ENCODE measurements around the gene ART1.

Gene ART1

DNA sequence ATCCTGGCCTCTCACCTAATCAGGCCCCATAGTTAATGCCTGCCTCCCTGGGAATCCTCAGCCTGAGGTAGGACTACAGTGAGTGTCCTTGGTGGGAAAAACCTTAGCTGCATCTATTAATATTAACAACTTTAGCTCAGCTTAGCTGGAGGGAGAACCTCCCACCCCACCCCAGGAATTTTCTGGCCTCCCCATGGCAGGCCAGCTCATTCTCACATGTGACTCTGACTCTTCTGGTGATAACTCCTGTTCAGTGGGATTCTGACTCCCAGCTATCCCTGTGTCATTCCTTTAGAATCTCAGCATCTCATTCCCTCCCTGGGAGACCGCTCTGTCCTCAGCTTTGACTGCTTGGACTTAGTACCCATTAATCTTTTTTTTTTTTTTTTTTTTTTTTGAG is 17.6 kb upstream of the ART1 start:
- Histone ChIP-seq H3K9me3 (ENCODE audit: control insufficient read depth in 1 of 2, low read length in 2 of 2) (no peaks in the 10 kb centered on the region), H3K4me3 (ENCODE audit: low read depth in 1 of 2, low read length in 2 of 2) (no peak overlapping the region), H3K27ac (ENCODE audit: low read depth, low read length) (no peak overlapping the region), H3K36me3 (ENCODE audit: control insufficient read depth in 1 of 2, insufficient read depth in 2 of 2, low read length in 2 of 2) (no peaks in the 10 kb centered on the region), H3K4me1 (ENCODE audit: control insufficient read depth in 1 of 2, insufficient read depth in 2 of 2, low read length in 2 of 2) (no peaks in the 10 kb centered on the region), H3K27me3 (ENCODE audit: control insufficient read depth in 1 of 2, insufficient read depth in 2 of 2, low read length in 2 of 2) (no peaks in the 10 kb centered on the region), H3K9ac (ENCODE audit: low read depth in 1 of 2, low read length in 2 of 2) (no peak overlapping the region)

DNA sequence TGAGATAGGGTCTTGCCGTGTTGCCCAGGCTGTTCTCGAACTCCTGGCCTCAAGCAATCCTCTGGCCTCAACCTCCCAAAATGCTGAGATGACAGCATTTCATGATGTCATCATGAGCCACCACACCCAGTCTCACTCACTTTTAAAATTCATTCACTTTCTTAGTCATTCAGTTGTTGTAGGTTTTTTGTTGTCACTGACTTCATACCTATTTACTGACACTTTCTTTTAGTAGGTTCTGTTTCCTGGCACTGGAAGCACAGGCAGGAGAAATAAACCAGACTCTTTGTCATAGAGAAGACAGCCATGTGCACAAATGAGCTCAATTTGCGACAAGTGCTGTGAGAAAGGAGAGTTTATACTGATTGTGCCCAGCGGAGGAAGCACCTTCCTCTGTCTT is 13.6 kb upstream of the ART1 start:
- Histone ChIP-seq H3K27me3 (ENCODE audit: control insufficient read depth in 1 of 2, insufficient read depth in 2 of 2, low read length in 2 of 2) (no peaks in the 10 kb centered on the region), H3K9me3 (ENCODE audit: control insufficient read depth in 1 of 2, low read length in 2 of 2) (no peaks in the 10 kb centered on the region), H3K27ac (ENCODE audit: low read depth, low read length) (no peak overlapping the region), H3K9ac (ENCODE audit: low read depth in 1 of 2, low read length in 2 of 2) (no peak overlapping the region), H3K36me3 (ENCODE audit: control insufficient read depth in 1 of 2, insufficient read depth in 2 of 2, low read length in 2 of 2) (no peaks in the 10 kb centered on the region), H3K4me3 (ENCODE audit: low read depth in 1 of 2, low read length in 2 of 2) (no peak overlapping the region), H3K4me1 (ENCODE audit: control insufficient read depth in 1 of 2, insufficient read depth in 2 of 2, low read length in 2 of 2) (no peaks in the 10 kb centered on the region)

GRCh38 chr11:3632070-3632660 is 12.8 kb upstream of the ART1 start:
- Histone ChIP-seq H3K9me3 (ENCODE audit: control insufficient read depth in 1 of 2, low read length in 2 of 2) (no peaks in the 10 kb centered on the region), H3K9ac (ENCODE audit: low read depth in 1 of 2, low read length in 2 of 2) (no peak overlapping the region), H3K27ac (ENCODE audit: low read depth, low read length) (no peak overlapping the region), H3K27me3 (ENCODE audit: control insufficient read depth in 1 of 2, insufficient read depth in 2 of 2, low read length in 2 of 2) (no peaks in the 10 kb centered on the region), H3K4me3 (ENCODE audit: low read depth in 1 of 2, low read length in 2 of 2) (no peak overlapping the region), H3K4me1 (ENCODE audit: control insufficient read depth in 1 of 2, insufficient read depth in 2 of 2, low read length in 2 of 2) (no peaks in the 10 kb centered on the region), H3K36me3 (ENCODE audit: control insufficient read depth in 1 of 2, insufficient read depth in 2 of 2, low read length in 2 of 2) (no peaks in the 10 kb centered on the region)

GRCh38 chr11:3635641-3636375 is 9.1 kb upstream of the ART1 start:
- Histone ChIP-seq H3K9me3 (ENCODE audit: control insufficient read depth in 1 of 2, low read length in 2 of 2) (no peaks in the 10 kb centered on the region), H3K9ac (ENCODE audit: low read depth in 1 of 2, low read length in 2 of 2) (no peak overlapping the region), H3K4me3 (ENCODE audit: low read depth in 1 of 2, low read length in 2 of 2) (no peak overlapping the region), H3K27ac (ENCODE audit: low read depth, low read length) (no peak overlapping the region), H3K4me1 (ENCODE audit: control insufficient read depth in 1 of 2, insufficient read depth in 2 of 2, low read length in 2 of 2) (no peaks in the 10 kb centered on the region), H3K36me3 (ENCODE audit: control insufficient read depth in 1 of 2, insufficient read depth in 2 of 2, low read length in 2 of 2) (no peaks in the 10 kb centered on the region), H3K27me3 (ENCODE audit: control insufficient read depth in 1 of 2, insufficient read depth in 2 of 2, low read length in 2 of 2) (no peaks in the 10 kb centered on the region)

- no peaks in the 10 kb centered on the region for H3K4me1 ChIP-seq (ENCODE audit: control insufficient read depth in 1 of 2, insufficient read depth in 2 of 2, low read length in 2 of 2)
- no peaks in the 10 kb centered on the region for H3K9me3 ChIP-seq (ENCODE audit: control insufficient read depth in 1 of 2, low read length in 2 of 2)
- H3K9ac ChIP-seq (ENCODE audit: low read depth in 1 of 2, low read length in 2 of 2), result no peak overlapping the region
- no peak overlapping the region for H3K4me3 ChIP-seq (ENCODE audit: low read depth in 1 of 2, low read length in 2 of 2)
- H3K27me3 ChIP-seq (ENCODE audit: control insufficient read depth in 1 of 2, insufficient read depth in 2 of 2, low read length in 2 of 2), result no peaks in the 10 kb centered on the region
- no peaks in the 10 kb centered on the region for H3K36me3 ChIP-seq (ENCODE audit: control insufficient read depth in 1 of 2, insufficient read depth in 2 of 2, low read length in 2 of 2)
- H3K27ac ChIP-seq (ENCODE audit: low read depth, low read length), result no peak overlapping the region
Observed at GRCh38 chr11:3637201-3637600, 7.7 kb upstream of the ART1 start.

GRCh38 chr11:3638513-3638912 is 6.4 kb upstream of the ART1 start:
- Histone ChIP-seq H3K9me3 (ENCODE audit: control insufficient read depth in 1 of 2, low read length in 2 of 2) (no peaks in the 10 kb centered on the region), H3K9ac (ENCODE audit: low read depth in 1 of 2, low read length in 2 of 2) (no peak overlapping the region), H3K36me3 (ENCODE audit: control insufficient read depth in 1 of 2, insufficient read depth in 2 of 2, low read length in 2 of 2) (no peaks in the 10 kb centered on the region), H3K4me1 (ENCODE audit: control insufficient read depth in 1 of 2, insufficient read depth in 2 of 2, low read length in 2 of 2) (peaks cover 8 to 11% of the 10 kb centered on the region in 2 donors), H3K27me3 (ENCODE audit: control insufficient read depth in 1 of 2, insufficient read depth in 2 of 2, low read length in 2 of 2) (peaks cover 0 to 5% of the 10 kb centered on the region in 2 donors), H3K4me3 (ENCODE audit: low read depth in 1 of 2, low read length in 2 of 2) (no peak overlapping the region), H3K27ac (ENCODE audit: low read depth, low read length) (no peak overlapping the region)

DNA sequence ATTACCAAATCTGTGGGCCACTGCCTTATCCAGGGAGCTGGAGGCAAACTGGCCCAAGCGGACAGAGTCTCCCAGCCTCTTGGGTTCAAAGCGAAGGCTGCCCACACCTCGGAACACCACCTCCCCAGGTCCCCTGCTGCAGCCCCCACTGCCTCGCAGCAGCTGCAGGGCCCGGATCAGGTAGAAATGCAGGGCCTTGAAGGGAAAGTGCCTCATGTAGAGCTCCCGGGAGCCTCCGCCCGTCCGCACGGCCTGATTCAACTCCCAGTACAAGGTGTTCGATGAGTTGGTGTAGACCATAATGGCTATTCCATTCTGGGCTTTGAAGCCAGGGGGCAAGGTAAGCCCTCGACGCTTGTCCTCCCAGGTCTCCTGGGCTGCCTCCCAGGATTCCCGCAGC is 5.1 kb upstream of the ART1 start:
- Histone ChIP-seq H3K9me3 (ENCODE audit: control insufficient read depth in 1 of 2, low read length in 2 of 2) (no peaks in the 10 kb centered on the region), H3K36me3 (ENCODE audit: control insufficient read depth in 1 of 2, insufficient read depth in 2 of 2, low read length in 2 of 2) (no peaks in the 10 kb centered on the region), H3K4me3 (ENCODE audit: low read depth in 1 of 2, low read length in 2 of 2) (no peak overlapping the region), H3K4me1 (ENCODE audit: control insufficient read depth in 1 of 2, insufficient read depth in 2 of 2, low read length in 2 of 2) (peaks cover 8 to 13% of the 10 kb centered on the region in 2 donors), H3K27ac (ENCODE audit: low read depth, low read length) (no peak overlapping the region), H3K27me3 (ENCODE audit: control insufficient read depth in 1 of 2, insufficient read depth in 2 of 2, low read length in 2 of 2) (peaks cover 0 to 5% of the 10 kb centered on the region in 2 donors), H3K9ac (ENCODE audit: low read depth in 1 of 2, low read length in 2 of 2) (no peak overlapping the region)

GRCh38 chr11:3641191-3641590 is 3.7 kb upstream of the ART1 start:
- H3K9me3 ChIP-seq (ENCODE audit: control insufficient read depth in 1 of 2, low read length in 2 of 2), result no peaks in the 10 kb centered on the region
- peaks cover 8 to 14% of the 10 kb centered on the region in 2 donors for H3K4me1 ChIP-seq (ENCODE audit: control insufficient read depth in 1 of 2, insufficient read depth in 2 of 2, low read length in 2 of 2)
- peaks cover 3 to 10% of the 10 kb centered on the region in 2 donors for H3K27me3 ChIP-seq (ENCODE audit: control insufficient read depth in 1 of 2, insufficient read depth in 2 of 2, low read length in 2 of 2)
- H3K4me3 ChIP-seq (ENCODE audit: low read depth in 1 of 2, low read length in 2 of 2), result no peak overlapping the region
- H3K27ac ChIP-seq (ENCODE audit: low read depth, low read length), result no peak overlapping the region
- H3K9ac ChIP-seq (ENCODE audit: low read depth in 1 of 2, low read length in 2 of 2), result no peak overlapping the region
- H3K36me3 ChIP-seq (ENCODE audit: control insufficient read depth in 1 of 2, insufficient read depth in 2 of 2, low read length in 2 of 2), result no peaks in the 10 kb centered on the region

DNA sequence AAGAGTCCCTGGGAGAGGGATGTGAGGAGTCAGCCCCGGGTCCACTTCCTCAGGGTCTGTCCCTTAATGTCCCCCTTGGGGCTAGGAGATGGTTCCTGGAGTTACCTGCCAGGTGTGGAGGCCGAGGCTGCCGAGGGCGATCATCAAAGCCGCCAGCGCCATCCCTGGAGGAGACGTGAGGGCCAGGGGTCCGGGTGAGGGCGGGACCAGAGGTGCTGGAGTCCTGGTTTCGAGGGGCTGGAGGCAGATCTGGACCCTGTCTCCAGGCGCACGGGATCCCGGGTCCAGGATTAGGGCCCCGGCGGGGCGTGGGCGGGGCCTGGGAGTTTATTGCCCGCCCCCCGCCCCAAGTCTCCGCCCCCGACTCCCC is 3.2 kb upstream of the ART1 start, which contains the start of gene ART5:
Gene ART5 (minus strand): TSS at position 292 of the 370 bp plus-strand sequence. CDS start 130 bp downstream, at position 162.
- Histone ChIP-seq H3K27me3 (ENCODE audit: control insufficient read depth in 1 of 2, insufficient read depth in 2 of 2, low read length in 2 of 2) (peaks cover 5 to 10% of the 10 kb centered on the region in 2 donors), H3K4me3 (ENCODE audit: low read depth in 1 of 2, low read length in 2 of 2) (peak within 1 kb of the TSS; percentile 66 to 68), H3K9me3 (ENCODE audit: control insufficient read depth in 1 of 2, low read length in 2 of 2) (no peaks in the 10 kb centered on the region), H3K27ac (ENCODE audit: low read depth, low read length) (no peak within 1 kb of the TSS), H3K36me3 (ENCODE audit: control insufficient read depth in 1 of 2, insufficient read depth in 2 of 2, low read length in 2 of 2) (no peaks in the 10 kb centered on the region), H3K4me1 (ENCODE audit: control insufficient read depth in 1 of 2, insufficient read depth in 2 of 2, low read length in 2 of 2) (peaks cover 8 to 14% of the 10 kb centered on the region in 2 donors), H3K9ac (ENCODE audit: low read depth in 1 of 2, low read length in 2 of 2) (peak within 1 kb of the TSS; percentile 18 to 37)

GRCh38 chr11:3642071-3642951 is 2.6 kb upstream of the ART1 start:
- Histone ChIP-seq H3K4me1 (ENCODE audit: control insufficient read depth in 1 of 2, insufficient read depth in 2 of 2, low read length in 2 of 2) (peaks cover 8 to 14% of the 10 kb centered on the region in 2 donors), H3K27ac (ENCODE audit: low read depth, low read length) (no peak overlapping the region), H3K9me3 (ENCODE audit: control insufficient read depth in 1 of 2, low read length in 2 of 2) (no peaks in the 10 kb centered on the region), H3K4me3 (ENCODE audit: low read depth in 1 of 2, low read length in 2 of 2) (peak overlapping the region; percentile 66 to 68), H3K36me3 (ENCODE audit: control insufficient read depth in 1 of 2, insufficient read depth in 2 of 2, low read length in 2 of 2) (no peaks in the 10 kb centered on the region), H3K27me3 (ENCODE audit: control insufficient read depth in 1 of 2, insufficient read depth in 2 of 2, low read length in 2 of 2) (peaks cover 6 to 10% of the 10 kb centered on the region in 2 donors), H3K9ac (ENCODE audit: low read depth in 1 of 2, low read length in 2 of 2) (peak overlapping the region; percentile 18 to 37)

All from duodenal mucosa (tissue), 2 donors.